ENCODE data around the gene TMEM258.

The TMEM258 gene

DNA sequence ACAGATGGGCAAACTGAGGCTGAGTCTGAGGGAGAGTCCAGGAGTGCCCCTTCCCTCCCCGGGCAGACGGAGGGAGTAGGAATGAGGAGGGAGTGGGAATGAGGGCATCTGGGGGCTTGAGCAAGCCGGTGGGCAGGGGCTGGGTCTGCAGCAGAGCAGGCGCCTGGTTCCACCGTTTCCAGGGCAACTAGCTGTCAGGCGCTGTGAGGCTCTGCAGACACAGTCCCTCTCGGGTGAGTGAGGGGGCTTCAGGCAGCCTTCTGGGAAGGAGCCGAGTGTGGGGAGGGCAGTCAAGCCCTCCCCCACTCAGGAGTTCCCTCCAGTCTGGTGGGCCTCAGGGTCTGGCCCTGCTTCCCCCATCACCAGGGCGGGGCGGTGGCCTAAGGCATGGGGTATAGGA is 19.0 kb downstream of the TMEM258 start:
- no peak overlapping the region for H3K23ac ChIP-seq (ENCODE audit: low read length in 2 of 2)
- H3K4me3 ChIP-seq (ENCODE audit: insufficient read depth in 1 of 2, low read depth in 1 of 2, low read length in 2 of 2): no peak overlapping the region
- H2BK15ac ChIP-seq (ENCODE audit: low read depth, poor library complexity, severe bottlenecking): no peak overlapping the region
- H3K4ac ChIP-seq (ENCODE audit: low read depth in 1 of 2, low read length in 2 of 2): no peak overlapping the region
- H3K4me1 ChIP-seq (ENCODE audit: control insufficient read depth, insufficient read depth, low read depth, low read length): peaks cover 60% of the 10 kb centered on the region
- DNase-seq: no peak
- H2BK120ac ChIP-seq (ENCODE audit: low read depth, low read length): no peak overlapping the region
- H3K27me3 ChIP-seq (ENCODE audit: control insufficient read depth in 1 of 2, insufficient read depth in 1 of 2, low read length in 2 of 2): peaks cover 0 to 45% of the 10 kb centered on the region in 2 experiments
- no peak overlapping the region for H3K27ac ChIP-seq (ENCODE audit: low read length, poor library complexity, severe bottlenecking)
- H3K9ac ChIP-seq (ENCODE audit: low read length): no peak overlapping the region
- no peak overlapping the region for H2BK12ac ChIP-seq (ENCODE audit: low read length in 2 of 2)
- no peak overlapping the region for H4K91ac ChIP-seq (ENCODE audit: low read length)
- no peak overlapping the region for H3K14ac ChIP-seq (ENCODE audit: low read length in 2 of 2)
- H3K4me2 ChIP-seq (ENCODE audit: low read length, poor library complexity, severe bottlenecking): no peak overlapping the region
- 49% methylated on average over 9 of the region's 10 CpGs for WGBS
- H3K79me1 ChIP-seq (replicated peaks; ENCODE audit: low read length, poor library complexity, severe bottlenecking): peaks cover 18% of the 10 kb centered on the region
- no peaks in the 10 kb centered on the region for H3K9me3 ChIP-seq (ENCODE audit: control insufficient read depth, low read length)
- peak overlapping the region; percentile 45 for H4K8ac ChIP-seq (ENCODE audit: low read length)
- H3K36me3 ChIP-seq (ENCODE audit: control insufficient read depth in 1 of 2, insufficient read depth in 2 of 2, low read depth in 1 of 2, low read length in 2 of 2): peaks cover 0 to 70% of the 10 kb centered on the region in 2 experiments
- no peak overlapping the region for H2BK5ac ChIP-seq (ENCODE audit: low read depth, low read length, poor library complexity, severe bottlenecking)
- no peak overlapping the region for H2AK5ac ChIP-seq (ENCODE audit: low read length, severe bottlenecking)
- H2AFZ ChIP-seq (ENCODE audit: low read depth, low read length): no peak overlapping the region
- no peak overlapping the region for H3K18ac ChIP-seq (ENCODE audit: low read depth in 1 of 2, low read length in 2 of 2)

DNA sequence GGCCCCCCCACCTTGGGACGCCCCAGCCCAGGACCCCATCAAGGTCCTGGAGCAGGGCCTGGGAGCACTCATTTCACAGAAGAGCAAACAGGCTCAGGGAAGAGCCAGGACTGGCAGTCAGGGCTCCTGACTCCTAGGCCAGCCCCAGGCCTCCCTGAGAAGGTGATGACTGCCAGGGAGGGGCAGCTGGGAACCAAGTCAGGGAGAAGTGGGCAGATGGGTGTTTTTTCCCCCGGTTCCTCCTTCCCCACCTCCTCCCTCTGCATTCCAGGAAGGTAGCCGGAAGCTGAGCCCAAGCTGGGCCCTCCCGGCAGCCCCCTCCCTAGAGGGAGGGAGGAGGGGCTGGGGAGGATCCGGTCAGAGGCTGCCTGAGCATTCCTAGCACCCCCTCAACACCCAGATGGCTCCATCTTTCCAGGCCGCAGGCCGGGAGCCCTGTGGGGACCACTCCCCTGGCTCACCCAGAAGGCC is 20.4 kb downstream of the TMEM258 start:
- Histone ChIP-seq H2BK5ac (ENCODE audit: low read depth, low read length, poor library complexity, severe bottlenecking) (peak overlapping the region; percentile 74), H2BK120ac (ENCODE audit: low read depth, low read length) (no peak overlapping the region), H3K36me3 (ENCODE audit: control insufficient read depth in 1 of 2, insufficient read depth in 2 of 2, low read depth in 1 of 2, low read length in 2 of 2) (peaks cover 0 to 57% of the 10 kb centered on the region in 2 experiments), H2BK15ac (ENCODE audit: low read depth, poor library complexity, severe bottlenecking) (peak overlapping the region; percentile 6), H3K79me1 (replicated peaks; ENCODE audit: low read length, poor library complexity, severe bottlenecking) (peaks cover 18% of the 10 kb centered on the region), H3K18ac (ENCODE audit: low read depth in 1 of 2, low read length in 2 of 2) (no peak overlapping the region), H2BK12ac (ENCODE audit: low read length in 2 of 2) (peak overlapping the region in 1 of 2 experiments; percentile 38), H3K23ac (ENCODE audit: low read length in 2 of 2) (no peak overlapping the region), H3K27me3 (ENCODE audit: control insufficient read depth in 1 of 2, insufficient read depth in 1 of 2, low read length in 2 of 2) (peaks cover 0 to 32% of the 10 kb centered on the region in 2 experiments), H3K9me3 (ENCODE audit: control insufficient read depth, low read length) (no peaks in the 10 kb centered on the region), H4K8ac (ENCODE audit: low read length) (peak overlapping the region; percentile 19), H4K91ac (ENCODE audit: low read length) (peak overlapping the region; percentile 52), H3K4me1 (ENCODE audit: control insufficient read depth, insufficient read depth, low read depth, low read length) (peaks cover 67% of the 10 kb centered on the region), H3K4me3 (ENCODE audit: insufficient read depth in 1 of 2, low read depth in 1 of 2, low read length in 2 of 2) (no peak overlapping the region), H2AFZ (ENCODE audit: low read depth, low read length) (no peak overlapping the region), H3K27ac (ENCODE audit: low read length, poor library complexity, severe bottlenecking) (peak overlapping the region; percentile 26), H3K9ac (ENCODE audit: low read length) (no peak overlapping the region), H3K4me2 (ENCODE audit: low read length, poor library complexity, severe bottlenecking) (no peak overlapping the region), H2AK5ac (ENCODE audit: low read length, severe bottlenecking) (peak overlapping the region; percentile 99), H3K4ac (ENCODE audit: low read depth in 1 of 2, low read length in 2 of 2) (no peak overlapping the region), H3K14ac (ENCODE audit: low read length in 2 of 2) (no peak overlapping the region)
- no peak for DNase-seq
- 57% methylated on average over 3 of the region's 7 CpGs for WGBS

DNA sequence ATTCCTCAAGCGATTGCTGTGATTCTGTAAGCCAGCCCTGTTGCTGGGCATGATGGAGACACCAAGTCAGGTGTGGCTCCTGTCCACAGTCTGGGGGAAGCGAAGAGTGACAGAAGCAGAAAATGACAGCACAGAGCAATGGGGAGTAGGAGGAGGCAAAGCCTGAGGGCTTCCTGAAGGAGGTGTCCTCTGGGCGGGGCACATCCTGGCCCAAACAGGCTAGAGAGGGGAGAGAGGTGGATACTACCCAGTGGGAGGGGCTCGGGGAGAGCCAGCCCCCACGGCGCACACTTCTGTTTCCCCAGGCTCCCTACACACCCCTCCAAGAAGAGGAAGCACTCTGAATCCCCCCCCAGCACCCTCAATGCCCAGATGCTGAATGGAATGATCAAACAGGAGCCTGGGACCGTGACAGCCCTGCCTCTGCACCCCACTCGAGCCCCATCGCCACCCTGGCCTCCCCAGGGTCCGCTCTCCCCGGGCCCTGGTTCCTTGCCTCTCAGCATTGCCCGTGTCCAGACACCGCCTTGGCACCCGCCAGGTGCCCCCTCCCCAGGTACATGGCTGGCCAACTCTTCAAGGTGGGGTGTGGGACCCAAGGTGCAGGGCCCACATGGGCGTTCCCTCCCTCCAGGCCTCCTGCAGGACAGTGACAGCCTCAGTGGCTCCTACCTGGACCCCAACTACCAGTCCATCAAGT is 21.1 kb downstream of the TMEM258 start:
- Histone ChIP-seq H3K23ac (ENCODE audit: low read length in 2 of 2) (no peak overlapping the region), H2BK12ac (ENCODE audit: low read length in 2 of 2) (peak overlapping the region; percentile 5 to 68), H3K4me3 (ENCODE audit: insufficient read depth in 1 of 2, low read depth in 1 of 2, low read length in 2 of 2) (no peak overlapping the region), H3K36me3 (ENCODE audit: control insufficient read depth in 1 of 2, insufficient read depth in 2 of 2, low read depth in 1 of 2, low read length in 2 of 2) (peaks cover 0 to 52% of the 10 kb centered on the region in 2 experiments), H3K4me2 (ENCODE audit: low read length, poor library complexity, severe bottlenecking) (no peak overlapping the region), H3K4me1 (ENCODE audit: control insufficient read depth, insufficient read depth, low read depth, low read length) (peaks cover 74% of the 10 kb centered on the region), H2AK5ac (ENCODE audit: low read length, severe bottlenecking) (peak overlapping the region; percentile 99), H4K91ac (ENCODE audit: low read length) (peak overlapping the region; percentile 65), H3K4ac (ENCODE audit: low read depth in 1 of 2, low read length in 2 of 2) (no peak overlapping the region), H3K79me1 (replicated peaks; ENCODE audit: low read length, poor library complexity, severe bottlenecking) (peaks cover 18% of the 10 kb centered on the region), H3K9me3 (ENCODE audit: control insufficient read depth, low read length) (no peaks in the 10 kb centered on the region), H3K27ac (ENCODE audit: low read length, poor library complexity, severe bottlenecking) (no peak overlapping the region), H3K14ac (ENCODE audit: low read length in 2 of 2) (peak overlapping the region in 1 of 2 experiments; percentile 26), H3K18ac (ENCODE audit: low read depth in 1 of 2, low read length in 2 of 2) (peak overlapping the region in 1 of 2 experiments; percentile 19), H4K8ac (ENCODE audit: low read length) (no peak overlapping the region), H2BK5ac (ENCODE audit: low read depth, low read length, poor library complexity, severe bottlenecking) (peak overlapping the region; percentile 74), H2AFZ (ENCODE audit: low read depth, low read length) (no peak overlapping the region), H2BK15ac (ENCODE audit: low read depth, poor library complexity, severe bottlenecking) (peak overlapping the region; percentile 6), H3K9ac (ENCODE audit: low read length) (no peak overlapping the region), H3K27me3 (ENCODE audit: control insufficient read depth in 1 of 2, insufficient read depth in 1 of 2, low read length in 2 of 2) (peaks cover 0 to 26% of the 10 kb centered on the region in 2 experiments), H2BK120ac (ENCODE audit: low read depth, low read length) (no peak overlapping the region)
- DNase-seq: no peak
- WGBS: 94% methylated on average over 14 of the region's 15 CpGs

DNA sequence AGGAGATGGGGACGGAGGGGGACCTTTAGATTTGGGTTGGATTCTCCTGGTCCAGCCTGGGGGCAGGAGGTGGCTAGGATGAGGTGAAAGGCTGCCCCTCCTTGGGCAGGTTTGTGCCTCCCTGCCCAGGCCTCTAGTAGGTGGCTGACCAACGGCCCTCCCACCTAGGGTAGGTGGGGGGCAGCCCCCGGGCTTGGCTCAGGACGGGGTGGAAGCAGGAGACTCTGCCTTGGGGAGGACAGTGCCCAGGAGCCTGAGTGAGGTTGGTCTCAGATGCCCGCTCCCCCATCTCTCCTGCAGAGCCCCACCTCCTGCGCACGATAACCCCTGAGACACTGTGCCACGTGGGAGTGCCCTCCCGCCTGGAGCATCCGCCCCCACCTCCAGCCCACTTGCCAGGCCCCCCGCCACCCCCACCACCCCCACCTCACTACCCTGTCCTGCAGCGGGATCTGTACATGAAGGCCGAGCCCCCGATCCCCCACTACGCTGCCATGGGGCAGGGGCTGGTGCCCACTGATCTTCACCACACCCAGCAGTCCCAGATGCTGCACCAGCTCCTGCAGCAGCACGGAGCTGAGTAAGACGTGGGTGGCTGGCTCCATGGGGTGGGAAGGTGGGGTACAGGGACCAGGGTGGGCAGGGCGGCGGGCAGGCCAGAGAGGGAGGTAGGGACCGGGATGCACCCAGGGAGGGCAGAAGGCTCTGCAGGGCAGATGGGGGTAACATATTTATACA is 22.3 kb downstream of the TMEM258 start:
- Histone ChIP-seq H3K4me1 (ENCODE audit: control insufficient read depth, insufficient read depth, low read depth, low read length) (peaks cover 76% of the 10 kb centered on the region), H4K91ac (ENCODE audit: low read length) (peak overlapping the region; percentile 44), H2BK12ac (ENCODE audit: low read length in 2 of 2) (peak overlapping the region; percentile 49 to 88), H4K8ac (ENCODE audit: low read length) (peak overlapping the region; percentile 74), H2BK120ac (ENCODE audit: low read depth, low read length) (no peak overlapping the region), H3K4me2 (ENCODE audit: low read length, poor library complexity, severe bottlenecking) (peak overlapping the region; percentile 66), H2BK5ac (ENCODE audit: low read depth, low read length, poor library complexity, severe bottlenecking) (peak overlapping the region; percentile 67), H3K4ac (ENCODE audit: low read depth in 1 of 2, low read length in 2 of 2) (peak overlapping the region; percentile 32 to 57), H3K79me1 (replicated peaks; ENCODE audit: low read length, poor library complexity, severe bottlenecking) (peaks cover 16% of the 10 kb centered on the region), H3K27ac (ENCODE audit: low read length, poor library complexity, severe bottlenecking) (peak overlapping the region; percentile 25), H3K14ac (ENCODE audit: low read length in 2 of 2) (peak overlapping the region in 1 of 2 experiments; percentile 75), H3K36me3 (ENCODE audit: control insufficient read depth in 1 of 2, insufficient read depth in 2 of 2, low read depth in 1 of 2, low read length in 2 of 2) (peaks cover 0 to 40% of the 10 kb centered on the region in 2 experiments), H2AK5ac (ENCODE audit: low read length, severe bottlenecking) (peak overlapping the region; percentile 99), H3K4me3 (ENCODE audit: insufficient read depth in 1 of 2, low read depth in 1 of 2, low read length in 2 of 2) (no peak overlapping the region), H2AFZ (ENCODE audit: low read depth, low read length) (no peak overlapping the region), H3K23ac (ENCODE audit: low read length in 2 of 2) (peak overlapping the region in 1 of 2 experiments; percentile 9), H3K9me3 (ENCODE audit: control insufficient read depth, low read length) (no peaks in the 10 kb centered on the region), H3K9ac (ENCODE audit: low read length) (no peak overlapping the region), H3K18ac (ENCODE audit: low read depth in 1 of 2, low read length in 2 of 2) (peak overlapping the region; percentile 58 to 64), H3K27me3 (ENCODE audit: control insufficient read depth in 1 of 2, insufficient read depth in 1 of 2, low read length in 2 of 2) (peaks cover 0 to 17% of the 10 kb centered on the region in 2 experiments), H2BK15ac (ENCODE audit: low read depth, poor library complexity, severe bottlenecking) (peak overlapping the region; percentile 77)
- 89% methylated on average over 9 of the region's 20 CpGs for WGBS
- DNase-seq: no peak
